ENCODE results near the gene CAMK2G.
A peak's percentile ranks its signal among the peaks of the same experiment; 100 is the strongest.

Gene CAMK2G

GRCh38 chr10:73855413-73855812, 18.9 kb downstream of the CAMK2G start:
- TF ChIP-seq ZBTB7A (IDR thresholded peaks at IDR 0.05; ENCODE audit: low read depth) (no peak), NFIC (IDR thresholded peaks at IDR 0.05) (no peak)

- TF ChIP-seq EGR1 (IDR thresholded peaks at IDR 0.05), result no peak
Observed at GRCh38 chr10:73854310-73854709, 20.0 kb downstream of the CAMK2G start.

GRCh38 chr10:73853196-73853595, 21.2 kb downstream of the CAMK2G start:
- no peak for TF ChIP-seq RAD21 (IDR thresholded peaks at IDR 0.05; ENCODE audit: low read depth)
- TF ChIP-seq YY1 (IDR thresholded peaks at IDR 0.05; ENCODE audit: low read depth), result no peak

- TF ChIP-seq FOXM1 (IDR thresholded peaks at IDR 0.05; ENCODE audit: borderline replicate concordance, low read depth), result no peak
Observed at GRCh38 chr10:73850863-73851461, 23.4 kb downstream of the CAMK2G start.

- TF ChIP-seq MAX (IDR thresholded peaks at IDR 0.05), result no peak
- no peak for TF ChIP-seq CREB1 (IDR thresholded peaks at IDR 0.05; ENCODE audit: low read depth)
- no peak for TF ChIP-seq EP300 (IDR thresholded peaks at IDR 0.05; ENCODE audit: borderline replicate concordance)
- no peak for TF ChIP-seq TAF1 (IDR thresholded peaks at IDR 0.05; ENCODE audit: low read depth)
- TF ChIP-seq CEBPB (IDR thresholded peaks at IDR 0.05), result no peak
Observed at GRCh38 chr10:73850211-73850610, 24.1 kb downstream of the CAMK2G start.

GRCh38 chr10:73848821-73849489, 25.4 kb downstream of the CAMK2G start:
- TF ChIP-seq MAX (IDR thresholded peaks at IDR 0.05) (0 out of 2 replicates have a peak, but pooled peaks have one; percentile 22), USF1 (IDR thresholded peaks at IDR 0.05) (no peak), RAD21 (IDR thresholded peaks at IDR 0.05; ENCODE audit: low read depth) (peak; percentile 97), CEBPB (IDR thresholded peaks at IDR 0.05) (no peak)

GRCh38 chr10:73847031-73847430, 27.3 kb downstream of the CAMK2G start:
- no peak for TF ChIP-seq REST (IDR thresholded peaks at IDR 0.05; ENCODE audit: low read depth)
- no peak for TF ChIP-seq USF1 (IDR thresholded peaks at IDR 0.05)
- TF ChIP-seq TAF1 (IDR thresholded peaks at IDR 0.05; ENCODE audit: low read depth), result no peak
- no peak for TF ChIP-seq EP300 (IDR thresholded peaks at IDR 0.05; ENCODE audit: borderline replicate concordance)
- TF ChIP-seq FOXM1 (IDR thresholded peaks at IDR 0.05; ENCODE audit: borderline replicate concordance, low read depth), result no peak
- no peak for TF ChIP-seq RAD21 (IDR thresholded peaks at IDR 0.05; ENCODE audit: low read depth)
- no peak for TF ChIP-seq EGR1 (IDR thresholded peaks at IDR 0.05)
- no peak for TF ChIP-seq ZBTB7A (IDR thresholded peaks at IDR 0.05; ENCODE audit: low read depth)
- no peak for TF ChIP-seq CEBPB (IDR thresholded peaks at IDR 0.05)

GRCh38 chr10:73843261-73843660, 31.1 kb downstream of the CAMK2G start:
- TF ChIP-seq FOXM1 (IDR thresholded peaks at IDR 0.05; ENCODE audit: borderline replicate concordance, low read depth), result no peak
- TF ChIP-seq REST (IDR thresholded peaks at IDR 0.05; ENCODE audit: low read depth), result no peak
- TF ChIP-seq NFIC (IDR thresholded peaks at IDR 0.05), result no peak
- TF ChIP-seq ZBTB7A (IDR thresholded peaks at IDR 0.05; ENCODE audit: low read depth), result no peak
- no peak for TF ChIP-seq TCF12 (IDR thresholded peaks at IDR 0.05; ENCODE audit: low read depth)
- TF ChIP-seq YY1 (IDR thresholded peaks at IDR 0.05; ENCODE audit: low read depth), result no peak
- no peak for TF ChIP-seq MAX (IDR thresholded peaks at IDR 0.05)
- no peak for TF ChIP-seq EP300 (IDR thresholded peaks at IDR 0.05; ENCODE audit: borderline replicate concordance)
- no peak for TF ChIP-seq USF1 (IDR thresholded peaks at IDR 0.05)
- no peak for TF ChIP-seq TAF1 (IDR thresholded peaks at IDR 0.05; ENCODE audit: low read depth)
- no peak for TF ChIP-seq RAD21 (IDR thresholded peaks at IDR 0.05; ENCODE audit: low read depth)
